Mesothelial cell of epicardium (in vitro differentiated cells): ENCODE results near the gene NFS1. TPM values are rescaled to one million over a fixed set of nuclear protein-coding genes. Genes with fewer than 3 reads are reported as not detected.
A peak's percentile ranks its signal among the peaks of the same experiment; 100 is the strongest.
"Not testable (repeated sequence)": the region's sequence is repeated elsewhere in the genome, so short reads cannot be mapped to it uniquely, and the experiment has no call there.

Source experiments
- DNase-seq, 2 experiments: peaks; one replicate each; pipeline ENCODE4 v3.0.0; 2021; ENCODE audit warnings: low spot score in 2 of 2; ENCODE audit not compliant: unreplicated experiment in 2 of 2
- H3K27ac Mint-ChIP-seq: 2 replicates; pipeline ENCODE4 v1.8.0; 2021; ENCODE audit warnings: mixed read lengths
- H3K27me3 Mint-ChIP-seq: 2 replicates; pipeline ENCODE4 v1.8.0; 2021; ENCODE audit warnings: low read depth, mixed read lengths
- H3K36me3 Mint-ChIP-seq: 2 replicates; pipeline ENCODE4 v1.8.0; 2021; ENCODE audit warnings: mixed read lengths
- H3K4me1 Mint-ChIP-seq: 2 replicates; pipeline ENCODE4 v1.8.0; 2021; ENCODE audit warnings: mixed read lengths
- H3K4me3 Mint-ChIP-seq: 2 replicates; pipeline ENCODE4 v1.8.0; 2021; ENCODE audit warnings: mild to moderate bottlenecking, moderate library complexity, mixed read lengths
- H3K9me3 Mint-ChIP-seq: 2 replicates; pipeline ENCODE4 v1.8.0; 2021; ENCODE audit warnings: mixed read lengths
- total RNA-seq: library from RNA; stranded (reverse); gene quantifications from 3 replicates; pipeline ENCODE4 v1.2.1, GENCODE V29; 2021
- TF ChIP-seq, protein P1 (sequence below): fragments of 200-600 bp; sonication (generic); IDR thresholded peaks from one replicate; pipeline ENCODE4 v1.5.0; 2021; ENCODE audit warnings: antibody characterized with exemption; ENCODE audit not compliant: unreplicated experiment

NFS1 gene
- 16.5 to 19.6 TPM (median 18.9 TPM) in 3 replicates for total RNA-seq

DNA sequence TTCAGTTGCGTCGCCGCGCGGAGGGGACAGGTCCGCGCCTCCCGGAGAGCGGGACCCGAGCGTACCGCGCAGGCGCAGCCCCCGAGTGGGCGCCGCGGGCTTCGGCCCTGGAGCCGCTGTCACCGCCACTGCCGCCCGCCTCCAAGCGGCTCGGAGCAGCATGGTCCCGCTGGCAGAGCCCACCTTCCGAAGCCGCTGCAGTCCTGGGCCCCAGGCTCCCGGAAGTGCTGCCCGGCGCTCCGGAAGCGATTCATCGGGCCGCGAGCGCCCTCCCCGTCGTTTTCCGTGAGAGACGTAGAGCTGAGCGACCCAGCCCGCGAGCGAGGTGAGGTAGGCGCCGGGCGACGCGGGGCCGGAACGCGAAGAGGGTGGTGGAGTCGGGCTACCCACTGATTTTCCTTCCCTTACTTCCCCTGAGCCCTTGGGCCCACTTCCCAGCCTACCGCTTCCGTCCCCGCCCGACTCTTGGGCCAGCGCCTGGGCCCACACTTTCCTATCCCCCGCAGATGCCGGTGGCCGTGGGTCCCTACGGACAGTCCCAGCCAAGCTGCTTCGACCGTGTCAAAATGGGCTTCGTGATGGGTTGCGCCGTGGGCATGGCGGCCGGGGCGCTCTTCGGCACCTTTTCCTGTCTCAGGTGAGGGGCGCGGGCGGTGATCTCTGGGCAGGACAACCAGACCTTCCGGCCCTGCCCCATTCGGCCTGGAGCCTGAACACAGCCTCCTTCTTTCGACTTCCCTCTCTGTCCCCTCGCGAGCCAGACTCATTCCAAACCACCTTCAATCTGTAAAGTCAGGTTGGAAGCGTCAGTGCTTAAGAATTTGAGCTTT lies at the start of gene NFS1, which contains the start of gene ROMO1:
Gene NFS1 (minus strand): TSS at position 226 of the 830 bp plus-strand sequence. CDS start 64 bp downstream, at position 162.
Gene ROMO1 (plus strand): TSS at position 279 of the 830 bp plus-strand sequence. CDS start 228 bp downstream, at position 507.
- peak within 1 kb of the TSS; percentile 84 for H3K4me3 Mint-ChIP-seq
- no peaks in the 10 kb centered on the region for H3K9me3 Mint-ChIP-seq
- H3K36me3 Mint-ChIP-seq: peaks cover 18% of the 10 kb centered on the region
- H3K4me1 Mint-ChIP-seq: peaks cover 23% of the 10 kb centered on the region
- TF ChIP-seq, protein P1, sequence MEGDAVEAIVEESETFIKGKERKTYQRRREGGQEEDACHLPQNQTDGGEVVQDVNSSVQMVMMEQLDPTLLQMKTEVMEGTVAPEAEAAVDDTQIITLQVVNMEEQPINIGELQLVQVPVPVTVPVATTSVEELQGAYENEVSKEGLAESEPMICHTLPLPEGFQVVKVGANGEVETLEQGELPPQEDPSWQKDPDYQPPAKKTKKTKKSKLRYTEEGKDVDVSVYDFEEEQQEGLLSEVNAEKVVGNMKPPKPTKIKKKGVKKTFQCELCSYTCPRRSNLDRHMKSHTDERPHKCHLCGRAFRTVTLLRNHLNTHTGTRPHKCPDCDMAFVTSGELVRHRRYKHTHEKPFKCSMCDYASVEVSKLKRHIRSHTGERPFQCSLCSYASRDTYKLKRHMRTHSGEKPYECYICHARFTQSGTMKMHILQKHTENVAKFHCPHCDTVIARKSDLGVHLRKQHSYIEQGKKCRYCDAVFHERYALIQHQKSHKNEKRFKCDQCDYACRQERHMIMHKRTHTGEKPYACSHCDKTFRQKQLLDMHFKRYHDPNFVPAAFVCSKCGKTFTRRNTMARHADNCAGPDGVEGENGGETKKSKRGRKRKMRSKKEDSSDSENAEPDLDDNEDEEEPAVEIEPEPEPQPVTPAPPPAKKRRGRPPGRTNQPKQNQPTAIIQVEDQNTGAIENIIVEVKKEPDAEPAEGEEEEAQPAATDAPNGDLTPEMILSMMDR: peak; percentile 35
- no peaks in the 10 kb centered on the region for H3K27me3 Mint-ChIP-seq
- H3K27ac Mint-ChIP-seq: peak within 1 kb of the TSS; percentile 99
- DNase-seq: peak; percentile 77 to 88

DNA sequence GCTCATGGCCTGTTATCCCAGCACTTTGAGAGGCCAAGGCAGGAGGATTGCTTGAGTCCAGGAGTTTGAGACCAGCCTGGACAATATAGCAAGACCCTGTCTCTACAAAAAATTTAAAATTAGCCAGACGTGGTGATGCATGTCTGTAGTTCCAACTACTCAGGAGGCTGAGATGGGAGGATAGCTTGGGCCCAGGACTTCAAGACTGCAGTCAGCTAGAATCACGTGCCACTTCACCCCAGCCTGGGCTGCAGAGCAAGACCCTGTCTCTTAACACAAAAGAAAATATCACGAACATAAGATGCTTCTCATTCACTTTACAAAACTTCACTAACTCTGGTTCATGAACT lies 45.3 kb upstream of the NFS1 start:
- not testable (repeated sequence) for H3K4me3 Mint-ChIP-seq, H3K27me3 Mint-ChIP-seq, H3K9me3 Mint-ChIP-seq, DNase-seq, H3K36me3 Mint-ChIP-seq, H3K27ac Mint-ChIP-seq
- peaks cover 27% of the 10 kb centered on the region for H3K4me1 Mint-ChIP-seq

DNA sequence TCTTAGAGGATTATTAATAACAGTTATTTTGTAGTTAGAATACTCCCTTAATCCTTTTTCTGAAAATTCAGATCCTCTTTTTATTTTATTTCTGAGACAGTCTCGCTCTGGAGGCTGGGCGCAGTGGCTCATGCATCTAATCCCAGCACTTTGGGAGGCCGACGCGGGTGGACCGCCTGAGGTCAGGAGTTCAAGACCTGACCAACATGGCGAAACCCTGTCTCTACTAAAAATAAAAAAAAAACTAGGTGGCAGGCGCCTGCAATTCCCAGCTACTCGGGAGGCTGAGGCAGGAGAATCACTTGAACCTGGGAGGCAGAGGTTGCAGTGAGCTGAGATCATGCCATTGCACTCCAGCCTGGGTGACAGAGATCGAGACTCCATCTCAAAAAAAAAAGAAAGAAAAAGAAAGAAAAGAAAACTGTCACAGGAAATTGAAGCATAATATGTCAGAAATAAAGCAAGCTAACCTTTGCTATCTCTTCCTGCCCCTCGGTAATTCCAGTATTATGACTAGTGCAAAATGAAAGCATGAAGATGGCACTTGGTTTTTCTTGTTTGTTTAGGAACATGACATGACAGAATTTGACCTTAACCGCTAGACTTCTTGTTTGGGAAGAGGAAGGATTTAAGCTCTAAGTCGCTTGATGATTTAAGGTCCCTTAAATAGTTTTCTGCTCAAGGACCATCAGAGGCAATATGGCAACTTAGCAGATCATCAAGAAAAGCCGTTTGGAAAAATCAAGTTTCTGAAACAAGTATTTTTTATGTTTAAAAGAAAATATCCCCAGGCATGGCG lies 44.7 kb upstream of the NFS1 start:
- H3K9me3 Mint-ChIP-seq: no peaks in the 10 kb centered on the region
- H3K36me3 Mint-ChIP-seq: peaks cover 12% of the 10 kb centered on the region
- peak overlapping the region; percentile 100 for H3K27ac Mint-ChIP-seq
- no peak for DNase-seq
- TF ChIP-seq, protein P1: no peak
- peak overlapping the region; percentile 100 for H3K4me3 Mint-ChIP-seq
- peaks cover 30% of the 10 kb centered on the region for H3K4me1 Mint-ChIP-seq
- H3K27me3 Mint-ChIP-seq: no peaks in the 10 kb centered on the region

DNA sequence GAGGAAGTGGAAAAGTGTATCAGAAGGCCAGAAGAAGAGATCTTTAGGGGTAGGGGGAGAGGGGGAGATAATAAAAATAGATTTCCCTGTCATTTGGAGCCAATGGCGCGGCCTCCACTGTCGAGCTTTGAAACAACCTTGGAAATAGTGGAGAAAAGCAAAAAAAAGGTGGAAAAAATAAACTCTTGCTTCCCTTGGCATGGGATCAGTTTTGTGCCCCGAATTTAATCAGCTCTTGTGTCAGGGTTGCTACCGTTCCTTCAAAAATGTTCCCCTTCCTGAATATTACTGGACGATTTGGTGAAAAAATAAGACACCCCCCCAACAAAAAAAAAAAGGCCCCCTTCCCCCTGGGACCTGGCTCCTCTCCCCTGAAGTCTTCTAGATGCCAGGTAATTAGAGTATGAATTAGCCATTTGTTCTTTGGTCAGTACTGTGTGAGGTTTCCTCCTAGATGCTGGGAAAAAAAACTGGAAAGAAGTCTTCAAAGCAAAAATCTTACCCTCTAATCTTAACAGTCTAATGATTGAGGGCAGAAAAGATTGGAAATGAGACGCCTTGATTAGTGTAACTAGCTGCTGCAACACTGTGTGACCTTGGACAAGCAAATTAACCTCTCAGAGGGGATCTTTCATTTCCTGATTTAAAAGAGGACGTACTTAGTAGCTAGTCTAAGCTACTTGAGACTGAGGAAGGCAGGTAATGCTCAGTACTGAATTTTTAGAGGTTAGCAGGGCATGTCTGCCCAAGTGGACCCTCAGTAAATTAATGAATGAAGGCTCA lies 43.8 kb upstream of the NFS1 start:
- Mint-ChIP-seq H3K27ac (peak overlapping the region; percentile 100), H3K27me3 (no peaks in the 10 kb centered on the region), H3K36me3 (peaks cover 22% of the 10 kb centered on the region), H3K4me3 (peak overlapping the region; percentile 100), H3K4me1 (peaks cover 38% of the 10 kb centered on the region), H3K9me3 (no peaks in the 10 kb centered on the region)
- DNase-seq: no peak
- TF ChIP-seq, protein P1: no peak

DNA sequence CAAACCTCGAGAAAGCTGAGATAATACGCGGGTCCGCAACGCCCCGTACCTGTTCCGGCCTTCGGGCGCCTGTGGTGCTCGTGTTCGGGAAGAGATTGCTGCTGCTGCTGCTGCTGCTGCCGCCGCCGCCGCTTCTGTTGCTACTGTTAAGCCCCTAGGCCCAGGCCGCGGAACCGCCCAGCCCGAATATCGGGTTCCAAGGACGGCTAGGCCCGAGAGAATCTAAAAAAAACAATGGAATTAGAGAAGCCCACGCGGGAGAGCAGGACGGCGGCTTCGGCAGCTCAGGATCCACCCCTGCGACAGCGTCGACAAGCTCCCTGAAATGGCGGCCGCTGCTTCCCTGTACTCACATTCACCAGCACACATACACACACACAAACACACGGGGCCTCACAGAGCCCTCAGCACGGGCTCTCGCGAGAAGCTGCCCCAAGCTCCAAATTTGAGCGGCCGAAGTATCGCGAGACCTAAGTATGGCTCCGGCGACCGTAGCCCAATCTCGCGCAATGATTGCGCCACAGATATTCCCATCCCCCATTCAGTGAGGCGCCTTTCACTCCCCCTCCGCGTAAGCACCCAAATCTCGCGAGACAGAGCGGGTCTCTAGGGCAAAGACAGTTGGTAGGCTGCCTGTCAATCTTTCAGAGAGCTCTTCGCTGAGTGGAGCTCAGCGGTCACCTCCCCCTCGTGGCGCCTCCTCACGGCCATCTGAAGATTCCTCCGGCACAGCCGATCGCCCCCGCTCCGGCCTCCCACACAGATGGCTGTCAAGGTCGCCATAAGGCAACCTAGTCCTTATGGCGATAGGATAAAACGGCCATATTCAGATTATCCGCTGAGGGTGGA lies 43.0 kb upstream of the NFS1 start, which contains the start of gene RBM39:
Gene RBM39 (minus strand): TSS at position 369 of the 849 bp plus-strand sequence. CDS start 1,386 bp downstream, outside the sequence.
- no peaks in the 10 kb centered on the region for H3K9me3 Mint-ChIP-seq
- H3K4me3 Mint-ChIP-seq: peak within 1 kb of the TSS; percentile 100
- TF ChIP-seq, protein P1: no peak
- peak; percentile 98 for DNase-seq
- H3K27me3 Mint-ChIP-seq: no peaks in the 10 kb centered on the region
- peaks cover 38% of the 10 kb centered on the region for H3K4me1 Mint-ChIP-seq
- H3K27ac Mint-ChIP-seq: peak within 1 kb of the TSS; percentile 100
- peaks cover 23% of the 10 kb centered on the region for H3K36me3 Mint-ChIP-seq
